WTC11 (cell line): ENCODE data around the gene IFI44L. TPM values are rescaled to one million over a fixed set of nuclear protein-coding genes. Genes with fewer than 3 reads are reported as not detected.

ENCODE experiments used
- ATAC-seq: fragments of 200-7000 bp; cut with Tn5 transposase; 2 replicates; pipeline ENCODE4 v1.10.0; 2021; ENCODE audit warnings: mild to moderate bottlenecking, moderate library complexity
- CTCF ChIA-PET: fragments of 300-600 bp; sonication (Branson Sonifier 250); formaldehyde crosslinking; loops from one replicate; lab custom pipeline; 2021; ENCODE audit warnings: antibody characterized with exemption; lab: Charles Lee
- POLR2A ChIA-PET: fragments of 350-600 bp; sonication (Branson Sonifier 250); formaldehyde crosslinking; loops from one replicate; lab custom pipeline; 2021; ENCODE audit warnings: antibody characterized with exemption; lab: Charles Lee
- DNase-seq: peaks from one replicate; pipeline ENCODE4 v3.0.0; 2021; ENCODE audit warnings: low spot score
- H3K27ac Mint-ChIP-seq: 2 replicates; pipeline ENCODE4 v1.8.0; 2021; ENCODE audit warnings: mixed read lengths
- H3K27me3 Mint-ChIP-seq: 2 replicates; pipeline ENCODE4 v1.8.0; 2021; ENCODE audit warnings: low read depth, mild to moderate bottlenecking, moderate library complexity, mixed read lengths
- H3K36me3 Mint-ChIP-seq: 2 replicates; pipeline ENCODE4 v1.8.0; 2021; ENCODE audit warnings: mixed read lengths
- H3K4me1 Mint-ChIP-seq: 2 replicates; pipeline ENCODE4 v1.8.0; 2022; ENCODE audit warnings: mixed read lengths
- H3K4me3 Mint-ChIP-seq: 2 replicates; pipeline ENCODE4 v1.8.0; 2021; ENCODE audit warnings: mild to moderate bottlenecking, moderate library complexity, mixed read lengths
- H3K9me3 Mint-ChIP-seq: 2 replicates; pipeline ENCODE4 v1.8.0; 2021; ENCODE audit warnings: mixed read lengths
- ETV6 ChIP-seq: sonication (generic); formaldehyde crosslinking; IDR thresholded peaks from 2 replicates; pipeline ENCODE4 v1.8.1; 2022; ENCODE audit warnings: mild to moderate bottlenecking, missing genetic modification reagents
- FOXP4 ChIP-seq: sonication (generic); formaldehyde crosslinking; IDR thresholded peaks from 2 replicates; pipeline ENCODE4 v1.8.0; 2022; ENCODE audit warnings: mild to moderate bottlenecking, missing genetic modification reagents
- IRF1 ChIP-seq: sonication (generic); formaldehyde crosslinking; IDR thresholded peaks from 2 replicates; pipeline ENCODE4 v1.8.0; 2023; ENCODE audit warnings: missing genetic modification reagents
- NFATC4 ChIP-seq: fragments of 250-450 bp; sonication (Bioruptor Pico); IDR thresholded peaks from 2 replicates; pipeline ENCODE4 v1.9.0; 2021; ENCODE audit warnings: mild to moderate bottlenecking
- NFE2L1 ChIP-seq: sonication (generic); formaldehyde crosslinking; IDR thresholded peaks from 2 replicates; pipeline ENCODE4 v1.8.1; 2023; ENCODE audit warnings: missing genetic modification reagents
- NFYB ChIP-seq: sonication (generic); formaldehyde crosslinking; conservative IDR thresholded peaks from 2 replicates; pipeline ENCODE4 v1.8.0; 2022; ENCODE audit warnings: low read depth, missing genetic modification reagents
- NR2C2 ChIP-seq: sonication (generic); formaldehyde crosslinking; IDR thresholded peaks from 2 replicates; pipeline ENCODE4 v1.8.0; 2022; ENCODE audit warnings: mild to moderate bottlenecking, missing genetic modification reagents
- PRRX2 ChIP-seq: fragments of 250-450 bp; sonication (Bioruptor Pico); IDR thresholded peaks from 2 replicates; pipeline ENCODE4 v1.8.0; 2021; ENCODE audit warnings: mild to moderate bottlenecking
- TEAD4 ChIP-seq: sonication (generic); formaldehyde crosslinking; IDR thresholded peaks from 2 replicates; pipeline ENCODE4 v1.8.0; 2022; ENCODE audit warnings: mild to moderate bottlenecking, missing genetic modification reagents
- ZBTB21 ChIP-seq: sonication (generic); formaldehyde crosslinking; IDR thresholded peaks from 2 replicates; pipeline ENCODE4 v1.8.1; 2023; ENCODE audit warnings: mild to moderate bottlenecking, missing genetic modification reagents, borderline replicate concordance
- ZMAT4 ChIP-seq: fragments of 250-450 bp; sonication (Bioruptor Pico); IDR thresholded peaks from 2 replicates; pipeline ENCODE4 v1.9.0; 2021; ENCODE audit warnings: mild to moderate bottlenecking
- ZNF121 ChIP-seq: sonication (generic); formaldehyde crosslinking; IDR thresholded peaks from 2 replicates; pipeline ENCODE4 v1.8.0; 2023; ENCODE audit warnings: missing genetic modification reagents
- ZNF263 ChIP-seq: sonication (generic); formaldehyde crosslinking; IDR thresholded peaks from 2 replicates; pipeline ENCODE4 v1.8.1; 2022; ENCODE audit warnings: low read depth, mild to moderate bottlenecking, moderate library complexity, missing genetic modification reagents
- ZNF425 ChIP-seq: fragments of 250-450 bp; sonication (Bioruptor Pico); conservative IDR thresholded peaks from 2 replicates; pipeline ENCODE4 v1.9.0; 2021; ENCODE audit warnings: mild to moderate bottlenecking
- total RNA-seq: library from RNA; stranded (reverse); gene quantifications from 3 replicates; pipeline ENCODE4 v1.2.3, GENCODE V29; 2021
- TF ChIP-seq, protein P1 (sequence below): fragments of 200-600 bp; IDR thresholded peaks from 2 replicates; pipeline ENCODE4 v1.8.0; 2022; ENCODE audit warnings: antibody characterized with exemption
- TF ChIP-seq, protein P2 (sequence below): sonication (generic); formaldehyde crosslinking; IDR thresholded peaks from 2 replicates; pipeline ENCODE4 v1.8.1; 2023; ENCODE audit warnings: mild to moderate bottlenecking, missing genetic modification reagents
- TF ChIP-seq, protein P3 (sequence below): sonication (generic); formaldehyde crosslinking; IDR thresholded peaks from 2 replicates; pipeline ENCODE4 v1.8.0; 2023; ENCODE audit warnings: mild to moderate bottlenecking, missing genetic modification reagents
- TF ChIP-seq, protein P4 (sequence below): fragments of 250-450 bp; sonication (Bioruptor Pico); IDR thresholded peaks from 2 replicates; pipeline ENCODE4 v1.9.0; 2021; ENCODE audit warnings: mild to moderate bottlenecking, borderline replicate concordance
- TF ChIP-seq, protein P5 (sequence below): sonication (generic); formaldehyde crosslinking; conservative IDR thresholded peaks from 2 replicates; pipeline ENCODE4 v1.8.1; 2023; ENCODE audit warnings: mild to moderate bottlenecking, low read depth, missing genetic modification reagents, moderate library complexity

IFI44L gene
- total RNA-seq, 1 experiment from 2014 or later = 0.13 TPM

DNA sequence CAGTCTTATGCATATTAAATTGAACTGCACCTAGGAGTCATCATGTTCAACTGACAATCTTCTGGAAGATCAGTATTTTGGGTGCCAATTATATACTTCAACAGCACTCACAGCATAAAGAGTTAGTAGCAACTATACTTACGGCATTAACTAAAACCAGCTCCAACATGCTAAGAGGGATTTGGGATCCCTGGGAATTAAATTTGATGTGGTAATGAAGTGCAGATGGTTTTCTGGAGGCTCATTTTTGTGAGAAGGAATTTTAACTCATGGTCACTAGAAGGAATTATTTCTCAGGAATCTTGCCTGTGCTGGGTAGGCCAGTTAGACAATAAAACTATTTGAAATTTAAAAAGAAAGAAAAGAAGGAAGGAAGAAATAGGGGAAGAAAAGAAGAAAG, 47.7 kb downstream of the IFI44L start (continued):
- TF ChIP-seq, protein P1, sequence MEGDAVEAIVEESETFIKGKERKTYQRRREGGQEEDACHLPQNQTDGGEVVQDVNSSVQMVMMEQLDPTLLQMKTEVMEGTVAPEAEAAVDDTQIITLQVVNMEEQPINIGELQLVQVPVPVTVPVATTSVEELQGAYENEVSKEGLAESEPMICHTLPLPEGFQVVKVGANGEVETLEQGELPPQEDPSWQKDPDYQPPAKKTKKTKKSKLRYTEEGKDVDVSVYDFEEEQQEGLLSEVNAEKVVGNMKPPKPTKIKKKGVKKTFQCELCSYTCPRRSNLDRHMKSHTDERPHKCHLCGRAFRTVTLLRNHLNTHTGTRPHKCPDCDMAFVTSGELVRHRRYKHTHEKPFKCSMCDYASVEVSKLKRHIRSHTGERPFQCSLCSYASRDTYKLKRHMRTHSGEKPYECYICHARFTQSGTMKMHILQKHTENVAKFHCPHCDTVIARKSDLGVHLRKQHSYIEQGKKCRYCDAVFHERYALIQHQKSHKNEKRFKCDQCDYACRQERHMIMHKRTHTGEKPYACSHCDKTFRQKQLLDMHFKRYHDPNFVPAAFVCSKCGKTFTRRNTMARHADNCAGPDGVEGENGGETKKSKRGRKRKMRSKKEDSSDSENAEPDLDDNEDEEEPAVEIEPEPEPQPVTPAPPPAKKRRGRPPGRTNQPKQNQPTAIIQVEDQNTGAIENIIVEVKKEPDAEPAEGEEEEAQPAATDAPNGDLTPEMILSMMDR = no peak
- TF ChIP-seq ZNF263 (CRISPR knock-in tag) = no peak
- no peak for TF ChIP-seq ZNF121
- no peak for TF ChIP-seq NFE2L1
- TF ChIP-seq PRRX2 (CRISPR knock-in tag) = no peak
- no peak for TF ChIP-seq TEAD4
- no peak for TF ChIP-seq FOXP4 (CRISPR knock-in tag)
- no peak for TF ChIP-seq ZMAT4 (CRISPR knock-in tag)
- TF ChIP-seq ETV6 (CRISPR knock-in tag) = no peak
- no peak for TF ChIP-seq NFATC4 (CRISPR knock-in tag)

- DNase-seq (no peak), ATAC-seq (no peak)
- no peak overlapping the region for H3K27ac Mint-ChIP-seq
- H3K27me3 Mint-ChIP-seq = peaks cover 11% of the 10 kb centered on the region
- ChIA-PET POLR2A (no interaction called here), CTCF (no interaction called here)
- no peaks in the 10 kb centered on the region for H3K9me3 Mint-ChIP-seq
- H3K4me1 Mint-ChIP-seq = no peaks in the 10 kb centered on the region
- no peaks in the 10 kb centered on the region for H3K36me3 Mint-ChIP-seq
- no peak overlapping the region for H3K4me3 Mint-ChIP-seq
- TF ChIP-seq ZNF425 (CRISPR knock-in tag) (no peak), IRF1 (CRISPR knock-in tag) (no peak), NR2C2 (CRISPR knock-in tag) (no peak), NFATC4 (CRISPR knock-in tag) (no peak), NFYB (no peak), ZBTB21 (CRISPR knock-in tag) (no peak)
- TF ChIP-seq, protein P2, sequence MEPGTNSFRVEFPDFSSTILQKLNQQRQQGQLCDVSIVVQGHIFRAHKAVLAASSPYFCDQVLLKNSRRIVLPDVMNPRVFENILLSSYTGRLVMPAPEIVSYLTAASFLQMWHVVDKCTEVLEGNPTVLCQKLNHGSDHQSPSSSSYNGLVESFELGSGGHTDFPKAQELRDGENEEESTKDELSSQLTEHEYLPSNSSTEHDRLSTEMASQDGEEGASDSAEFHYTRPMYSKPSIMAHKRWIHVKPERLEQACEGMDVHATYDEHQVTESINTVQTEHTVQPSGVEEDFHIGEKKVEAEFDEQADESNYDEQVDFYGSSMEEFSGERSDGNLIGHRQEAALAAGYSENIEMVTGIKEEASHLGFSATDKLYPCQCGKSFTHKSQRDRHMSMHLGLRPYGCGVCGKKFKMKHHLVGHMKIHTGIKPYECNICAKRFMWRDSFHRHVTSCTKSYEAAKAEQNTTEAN (CRISPR knock-in tag) = no peak
- TF ChIP-seq, protein P3, sequence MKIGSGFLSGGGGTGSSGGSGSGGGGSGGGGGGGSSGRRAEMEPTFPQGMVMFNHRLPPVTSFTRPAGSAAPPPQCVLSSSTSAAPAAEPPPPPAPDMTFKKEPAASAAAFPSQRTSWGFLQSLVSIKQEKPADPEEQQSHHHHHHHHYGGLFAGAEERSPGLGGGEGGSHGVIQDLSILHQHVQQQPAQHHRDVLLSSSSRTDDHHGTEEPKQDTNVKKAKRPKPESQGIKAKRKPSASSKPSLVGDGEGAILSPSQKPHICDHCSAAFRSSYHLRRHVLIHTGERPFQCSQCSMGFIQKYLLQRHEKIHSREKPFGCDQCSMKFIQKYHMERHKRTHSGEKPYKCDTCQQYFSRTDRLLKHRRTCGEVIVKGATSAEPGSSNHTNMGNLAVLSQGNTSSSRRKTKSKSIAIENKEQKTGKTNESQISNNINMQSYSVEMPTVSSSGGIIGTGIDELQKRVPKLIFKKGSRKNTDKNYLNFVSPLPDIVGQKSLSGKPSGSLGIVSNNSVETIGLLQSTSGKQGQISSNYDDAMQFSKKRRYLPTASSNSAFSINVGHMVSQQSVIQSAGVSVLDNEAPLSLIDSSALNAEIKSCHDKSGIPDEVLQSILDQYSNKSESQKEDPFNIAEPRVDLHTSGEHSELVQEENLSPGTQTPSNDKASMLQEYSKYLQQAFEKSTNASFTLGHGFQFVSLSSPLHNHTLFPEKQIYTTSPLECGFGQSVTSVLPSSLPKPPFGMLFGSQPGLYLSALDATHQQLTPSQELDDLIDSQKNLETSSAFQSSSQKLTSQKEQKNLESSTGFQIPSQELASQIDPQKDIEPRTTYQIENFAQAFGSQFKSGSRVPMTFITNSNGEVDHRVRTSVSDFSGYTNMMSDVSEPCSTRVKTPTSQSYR (CRISPR knock-in tag) = no peak
- TF ChIP-seq, protein P4, sequence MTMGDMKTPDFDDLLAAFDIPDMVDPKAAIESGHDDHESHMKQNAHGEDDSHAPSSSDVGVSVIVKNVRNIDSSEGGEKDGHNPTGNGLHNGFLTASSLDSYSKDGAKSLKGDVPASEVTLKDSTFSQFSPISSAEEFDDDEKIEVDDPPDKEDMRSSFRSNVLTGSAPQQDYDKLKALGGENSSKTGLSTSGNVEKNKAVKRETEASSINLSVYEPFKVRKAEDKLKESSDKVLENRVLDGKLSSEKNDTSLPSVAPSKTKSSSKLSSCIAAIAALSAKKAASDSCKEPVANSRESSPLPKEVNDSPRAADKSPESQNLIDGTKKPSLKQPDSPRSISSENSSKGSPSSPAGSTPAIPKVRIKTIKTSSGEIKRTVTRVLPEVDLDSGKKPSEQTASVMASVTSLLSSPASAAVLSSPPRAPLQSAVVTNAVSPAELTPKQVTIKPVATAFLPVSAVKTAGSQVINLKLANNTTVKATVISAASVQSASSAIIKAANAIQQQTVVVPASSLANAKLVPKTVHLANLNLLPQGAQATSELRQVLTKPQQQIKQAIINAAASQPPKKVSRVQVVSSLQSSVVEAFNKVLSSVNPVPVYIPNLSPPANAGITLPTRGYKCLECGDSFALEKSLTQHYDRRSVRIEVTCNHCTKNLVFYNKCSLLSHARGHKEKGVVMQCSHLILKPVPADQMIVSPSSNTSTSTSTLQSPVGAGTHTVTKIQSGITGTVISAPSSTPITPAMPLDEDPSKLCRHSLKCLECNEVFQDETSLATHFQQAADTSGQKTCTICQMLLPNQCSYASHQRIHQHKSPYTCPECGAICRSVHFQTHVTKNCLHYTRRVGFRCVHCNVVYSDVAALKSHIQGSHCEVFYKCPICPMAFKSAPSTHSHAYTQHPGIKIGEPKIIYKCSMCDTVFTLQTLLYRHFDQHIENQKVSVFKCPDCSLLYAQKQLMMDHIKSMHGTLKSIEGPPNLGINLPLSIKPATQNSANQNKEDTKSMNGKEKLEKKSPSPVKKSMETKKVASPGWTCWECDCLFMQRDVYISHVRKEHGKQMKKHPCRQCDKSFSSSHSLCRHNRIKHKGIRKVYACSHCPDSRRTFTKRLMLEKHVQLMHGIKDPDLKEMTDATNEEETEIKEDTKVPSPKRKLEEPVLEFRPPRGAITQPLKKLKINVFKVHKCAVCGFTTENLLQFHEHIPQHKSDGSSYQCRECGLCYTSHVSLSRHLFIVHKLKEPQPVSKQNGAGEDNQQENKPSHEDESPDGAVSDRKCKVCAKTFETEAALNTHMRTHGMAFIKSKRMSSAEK (CRISPR knock-in tag) = no peak
- TF ChIP-seq, protein P5, sequence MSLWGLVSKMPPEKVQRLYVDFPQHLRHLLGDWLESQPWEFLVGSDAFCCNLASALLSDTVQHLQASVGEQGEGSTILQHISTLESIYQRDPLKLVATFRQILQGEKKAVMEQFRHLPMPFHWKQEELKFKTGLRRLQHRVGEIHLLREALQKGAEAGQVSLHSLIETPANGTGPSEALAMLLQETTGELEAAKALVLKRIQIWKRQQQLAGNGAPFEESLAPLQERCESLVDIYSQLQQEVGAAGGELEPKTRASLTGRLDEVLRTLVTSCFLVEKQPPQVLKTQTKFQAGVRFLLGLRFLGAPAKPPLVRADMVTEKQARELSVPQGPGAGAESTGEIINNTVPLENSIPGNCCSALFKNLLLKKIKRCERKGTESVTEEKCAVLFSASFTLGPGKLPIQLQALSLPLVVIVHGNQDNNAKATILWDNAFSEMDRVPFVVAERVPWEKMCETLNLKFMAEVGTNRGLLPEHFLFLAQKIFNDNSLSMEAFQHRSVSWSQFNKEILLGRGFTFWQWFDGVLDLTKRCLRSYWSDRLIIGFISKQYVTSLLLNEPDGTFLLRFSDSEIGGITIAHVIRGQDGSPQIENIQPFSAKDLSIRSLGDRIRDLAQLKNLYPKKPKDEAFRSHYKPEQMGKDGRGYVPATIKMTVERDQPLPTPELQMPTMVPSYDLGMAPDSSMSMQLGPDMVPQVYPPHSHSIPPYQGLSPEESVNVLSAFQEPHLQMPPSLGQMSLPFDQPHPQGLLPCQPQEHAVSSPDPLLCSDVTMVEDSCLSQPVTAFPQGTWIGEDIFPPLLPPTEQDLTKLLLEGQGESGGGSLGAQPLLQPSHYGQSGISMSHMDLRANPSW = no peak
Measured at GRCh38 chr1:78668427-78668826, 48.2 kb downstream of the IFI44L start.
